HG02970 (cell line): ENCODE results near the gene SEC22C.
"Not testable (repeated sequence)": the region's sequence is repeated elsewhere in the genome, so short reads cannot be mapped to it uniquely, and the experiment has no call there.

ENCODE experiments used
- ATAC-seq: cut with Tn5 transposase; IDR thresholded peaks from one replicate; pipeline ENCODE4 v1.9.1; 2021; ENCODE audit warnings: mild to moderate bottlenecking, moderate library complexity, moderate number of reproducible peaks; ENCODE audit not compliant: unreplicated experiment, low FRiP score

Gene SEC22C

DNA sequence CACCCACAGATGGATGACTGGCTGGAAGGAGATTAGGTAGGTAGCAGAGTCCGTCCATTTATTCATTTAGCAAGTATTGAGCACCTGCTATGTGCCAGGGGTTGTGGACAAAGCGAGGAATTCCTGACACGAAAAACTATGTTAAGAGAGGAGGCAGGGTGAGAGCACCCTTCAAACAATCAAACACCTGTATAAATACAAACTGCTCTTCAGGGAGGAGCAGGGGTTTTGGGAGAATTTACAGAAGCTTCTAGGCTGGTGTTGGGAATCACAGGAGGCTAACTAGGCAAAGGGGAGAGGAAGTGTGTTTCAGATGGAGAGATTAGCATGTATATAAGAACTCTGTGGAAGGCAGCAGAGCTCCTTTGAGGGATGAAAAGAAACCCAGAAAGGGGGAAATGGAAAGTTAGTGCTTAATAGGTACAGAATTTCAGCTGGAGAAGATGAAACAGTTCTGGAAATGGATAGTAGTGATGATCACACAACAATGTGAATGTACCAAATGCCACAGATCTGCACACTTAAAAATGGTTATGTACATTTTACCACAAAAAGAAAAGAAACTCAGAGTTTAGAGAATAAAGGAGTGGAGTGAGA, 805 bp upstream of the SEC22C start:
- no peak for ATAC-seq

DNA sequence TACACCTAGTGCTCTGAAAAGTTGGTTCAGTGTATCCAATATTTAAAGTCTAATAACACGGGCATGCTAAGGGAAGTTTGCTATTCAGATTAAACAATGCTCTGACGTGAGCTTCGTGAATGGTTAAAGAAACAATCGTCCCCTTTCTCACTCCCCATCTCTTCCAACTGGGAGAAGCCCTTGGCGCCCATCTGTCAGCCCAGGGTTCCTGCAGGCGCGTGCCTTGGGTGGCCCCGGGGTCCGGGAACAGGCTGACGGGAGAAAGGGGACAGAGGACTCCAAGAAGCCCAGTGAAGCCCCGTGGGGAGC, 413 bp downstream of the SEC22C start:
- no peak for ATAC-seq

DNA sequence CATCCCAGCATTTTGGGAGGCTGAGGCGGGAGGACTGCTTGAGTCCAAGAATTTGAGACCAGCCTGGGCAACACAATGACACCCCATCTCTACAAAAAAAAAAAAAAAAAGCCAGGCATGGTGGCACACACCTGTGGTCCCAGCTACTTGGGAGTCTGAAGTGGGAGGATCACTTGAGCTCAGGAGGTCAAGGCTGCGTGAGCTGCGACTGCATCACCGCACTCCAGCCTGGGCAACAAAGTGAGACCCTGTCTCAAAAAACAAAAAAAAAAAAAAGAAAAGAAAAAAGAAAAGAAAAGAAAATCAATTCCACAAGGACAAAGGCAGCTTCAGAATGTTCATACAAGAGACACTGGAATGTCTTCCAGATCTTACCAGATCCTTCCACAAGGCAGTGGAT, 2.4 kb downstream of the SEC22C start:
- ATAC-seq, result not testable (repeated sequence)

DNA sequence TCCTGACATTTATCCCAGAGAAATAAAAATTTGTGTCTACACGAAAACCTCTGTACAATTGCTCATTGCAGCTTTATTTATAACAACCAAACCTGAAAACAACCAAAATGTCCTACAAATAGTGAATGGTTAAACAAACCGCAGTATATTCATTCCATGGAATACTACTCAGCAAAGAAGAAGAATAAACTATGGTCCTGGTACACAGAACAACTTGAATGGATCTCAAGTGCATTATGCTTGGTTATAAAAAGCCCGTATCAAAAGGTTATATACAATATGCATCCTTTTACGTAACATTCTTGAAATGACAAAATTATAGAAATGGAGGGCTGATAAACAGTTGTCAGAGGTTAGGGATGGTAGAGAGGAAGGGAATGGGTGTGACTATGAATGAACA, 3.7 kb downstream of the SEC22C start:
- no peak for ATAC-seq

DNA sequence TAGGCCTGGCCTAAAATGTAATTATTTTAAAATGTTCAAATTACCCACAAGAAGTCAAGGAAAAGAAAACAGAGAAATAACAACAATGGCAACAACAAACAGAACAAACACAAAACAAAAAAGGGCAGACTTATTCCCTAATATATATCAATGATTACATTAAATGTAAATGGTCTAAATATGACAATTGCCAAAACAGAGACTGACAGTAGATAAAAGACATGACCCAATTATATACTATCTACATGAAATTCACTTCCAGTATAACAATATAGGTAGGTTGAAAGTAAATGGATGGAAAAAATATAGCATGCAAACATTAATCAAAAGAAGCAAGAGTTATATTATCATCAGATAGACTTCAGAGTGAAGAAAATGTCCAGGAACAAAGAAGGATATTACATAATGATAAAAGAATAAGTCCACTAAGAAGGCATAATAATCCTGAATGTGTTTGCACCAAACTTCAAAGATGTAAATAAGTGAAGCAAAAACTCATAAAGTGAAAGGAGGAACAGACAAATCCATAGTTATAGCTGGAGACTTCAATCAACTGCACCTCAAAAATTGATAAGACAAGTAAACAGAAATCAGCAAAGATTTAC, 6.5 kb downstream of the SEC22C start:
- no peak for ATAC-seq

DNA sequence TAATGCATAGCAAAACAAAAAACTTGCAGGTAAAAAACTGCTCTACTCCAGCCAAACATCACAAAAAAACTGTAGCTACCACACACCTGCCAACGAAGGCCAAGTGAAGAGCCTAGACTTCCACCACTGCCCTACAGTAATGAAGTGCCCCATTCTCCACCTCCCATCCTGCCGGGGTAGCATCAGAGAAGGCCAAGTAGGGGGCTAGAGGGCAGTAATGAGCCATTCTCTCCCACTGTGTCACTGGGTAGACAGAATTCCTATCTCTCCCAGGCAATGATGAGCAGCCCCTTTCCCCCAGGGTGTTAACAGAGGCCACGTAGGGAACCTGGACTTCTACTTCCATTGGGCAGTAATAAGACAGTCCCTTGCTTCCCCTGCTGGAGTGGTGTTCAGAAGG, 9.5 kb downstream of the SEC22C start:
- ATAC-seq, result no peak

DNA sequence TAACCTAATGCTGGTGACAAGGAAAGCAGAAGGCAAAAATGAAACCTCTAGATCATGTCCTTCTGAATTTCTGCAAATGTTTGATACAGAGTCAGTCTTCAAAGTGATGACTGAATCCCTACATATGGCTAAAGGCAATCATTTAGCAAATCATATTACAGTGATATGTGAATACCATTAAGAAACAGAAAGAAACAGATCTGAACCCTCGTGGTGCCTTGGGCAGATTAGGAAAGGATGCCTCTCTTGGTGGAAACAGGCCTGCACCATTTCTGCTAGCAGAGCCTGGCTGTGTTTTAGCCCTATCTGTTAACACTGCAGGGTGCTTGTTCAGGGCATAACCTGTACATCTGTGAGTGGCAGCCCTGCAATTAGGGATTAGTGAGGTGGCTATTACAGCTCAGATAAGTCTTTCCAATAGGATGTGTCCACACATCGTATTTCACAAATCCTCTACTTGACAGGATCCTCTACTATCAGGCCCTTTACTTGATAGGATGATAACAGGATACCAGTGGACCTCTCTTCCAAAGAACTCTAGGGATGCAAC, 12.1 kb downstream of the SEC22C start:
- ATAC-seq, result no peak

DNA sequence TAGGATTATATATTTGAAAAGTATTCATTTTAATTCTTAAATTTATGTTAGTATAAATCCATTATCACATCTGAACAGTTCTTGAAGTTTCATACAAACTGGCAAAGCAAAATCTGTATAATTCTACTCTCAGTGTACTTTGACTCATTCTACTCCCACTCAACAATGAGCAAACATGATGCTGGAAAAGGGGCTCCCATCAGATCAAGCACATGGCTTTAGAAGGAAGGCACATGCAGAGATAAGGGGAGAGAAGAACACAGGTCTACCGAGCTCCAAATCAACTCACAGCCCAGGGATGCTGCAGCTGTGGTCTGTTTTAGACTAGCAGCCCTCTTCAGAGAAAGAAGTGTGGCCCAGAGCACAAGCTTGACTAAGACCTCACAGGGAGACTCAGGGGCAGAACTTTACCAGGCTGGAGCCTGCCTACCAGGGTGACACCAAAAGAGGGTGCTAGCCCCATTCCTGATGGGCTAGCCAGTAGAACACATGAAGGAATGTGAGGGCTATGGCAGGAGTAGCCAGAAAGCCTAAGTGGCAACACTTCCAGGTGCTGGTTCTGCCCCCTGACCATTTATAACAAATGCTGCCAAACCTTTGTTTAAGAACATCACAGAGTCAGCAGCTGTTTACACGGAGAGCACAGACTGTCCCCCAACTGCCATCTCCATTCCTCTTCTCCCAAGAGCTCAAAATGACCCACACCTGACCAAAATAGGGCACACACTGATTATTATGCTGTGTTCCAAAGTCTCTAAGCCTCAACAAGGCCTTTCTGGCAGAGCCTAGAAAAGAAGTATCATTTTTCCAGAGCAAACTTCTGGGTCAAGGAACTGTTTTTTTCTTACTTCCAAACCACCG, 19.5 kb downstream of the SEC22C start:
- no peak for ATAC-seq

DNA sequence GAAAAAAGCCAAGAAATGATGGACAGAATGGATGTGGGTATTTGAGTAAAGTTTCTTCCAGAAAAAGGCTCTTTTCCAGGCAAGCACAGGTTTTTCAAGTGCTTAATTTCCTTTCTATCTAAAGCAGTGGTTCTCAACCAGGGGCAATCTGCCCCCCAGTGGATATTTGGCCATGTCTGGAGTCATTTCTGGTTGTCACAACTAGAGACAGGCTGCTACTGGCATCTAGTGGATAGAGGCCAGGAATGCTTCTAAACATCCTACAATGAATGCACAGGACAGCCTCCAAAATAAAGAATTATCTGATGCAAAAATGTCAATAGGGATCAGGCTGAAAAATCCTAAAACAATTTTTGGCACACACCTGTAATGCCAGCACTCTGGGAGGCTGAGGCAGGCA, 23.9 kb downstream of the SEC22C start:
- no peak for ATAC-seq

DNA sequence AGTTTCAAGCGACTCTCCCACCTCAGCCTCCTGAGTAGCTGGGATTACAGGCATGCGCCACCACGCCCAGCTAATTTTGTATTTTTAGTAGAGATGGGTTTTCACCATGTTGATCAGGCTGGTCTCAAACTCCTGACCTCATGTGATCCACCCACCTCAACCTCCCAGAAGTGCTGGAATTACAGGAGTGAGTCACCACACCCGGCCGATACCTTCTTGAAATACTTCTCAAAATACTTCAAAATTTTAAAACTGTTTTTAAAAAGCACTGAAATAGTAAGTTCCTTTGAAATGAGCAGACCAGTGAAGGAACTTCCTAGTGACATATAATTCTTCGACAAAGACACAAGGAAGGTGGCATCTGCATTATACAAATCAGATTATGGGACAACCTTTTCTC, 24.9 kb downstream of the SEC22C start:
- not testable (repeated sequence) for ATAC-seq

DNA sequence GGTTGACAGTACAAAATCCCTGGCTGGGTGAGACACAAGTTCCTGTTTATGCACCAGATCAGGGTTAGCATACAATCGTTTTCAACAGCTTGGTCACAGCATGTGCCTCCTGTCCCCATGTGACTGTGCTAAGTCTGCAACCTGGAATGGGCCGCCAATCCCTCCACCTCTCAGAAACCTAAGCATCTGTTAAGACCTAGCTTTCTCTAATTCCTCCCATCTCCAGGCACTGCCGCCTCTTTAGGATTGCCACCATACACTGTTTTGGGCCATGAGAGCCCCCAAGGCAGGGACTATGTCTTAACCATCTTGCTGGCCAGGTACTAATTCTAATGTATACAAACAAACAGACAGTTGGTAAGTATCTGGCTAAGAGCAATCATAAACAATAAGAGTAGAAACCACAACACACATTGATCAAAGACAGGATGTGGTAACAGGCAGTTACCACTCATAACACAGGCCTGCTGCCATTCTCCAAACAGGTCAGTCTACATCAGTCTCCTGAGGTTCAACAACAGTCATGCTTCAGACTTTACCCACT, 25.6 kb downstream of the SEC22C start:
- no peak for ATAC-seq

DNA sequence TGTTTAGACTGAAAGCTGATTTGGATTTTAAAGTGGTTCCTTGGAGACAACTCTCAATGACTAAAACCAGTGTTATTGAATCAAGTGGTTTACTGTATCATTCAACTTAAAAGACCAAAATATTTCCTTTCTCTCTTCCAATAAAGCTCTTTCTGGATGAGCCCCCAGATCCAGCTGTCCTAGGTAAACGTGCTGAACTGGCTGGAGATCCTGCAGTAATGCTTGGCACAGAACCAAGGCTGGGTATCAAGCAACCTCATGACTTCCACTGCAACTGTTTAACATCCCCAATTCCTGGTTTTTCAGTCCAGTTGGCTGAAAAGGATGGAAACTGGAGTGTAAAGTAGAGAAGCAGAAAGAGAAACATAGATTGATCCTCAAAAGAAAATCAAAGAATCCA, 28.9 kb downstream of the SEC22C start:
- no peak for ATAC-seq

DNA sequence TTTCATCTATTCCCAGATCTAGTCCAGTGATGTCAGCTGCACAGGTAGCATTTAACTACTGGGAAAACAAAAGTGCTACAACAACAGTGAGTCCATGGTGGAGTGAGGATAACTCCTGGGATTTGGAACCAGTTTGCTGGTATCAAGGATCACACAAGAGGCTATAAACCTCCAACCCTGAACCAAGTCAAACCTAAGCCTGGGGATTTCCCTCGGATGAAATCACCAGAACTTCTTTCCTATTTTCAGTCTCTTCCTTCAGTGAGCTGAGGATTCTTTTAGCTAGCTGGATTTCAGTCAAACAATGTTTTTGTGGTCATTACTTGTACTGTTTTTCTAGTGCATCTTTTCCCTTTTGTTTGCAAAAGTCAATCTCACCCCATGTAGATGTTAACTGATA, 31.5 kb downstream of the SEC22C start:
- no peak for ATAC-seq

DNA sequence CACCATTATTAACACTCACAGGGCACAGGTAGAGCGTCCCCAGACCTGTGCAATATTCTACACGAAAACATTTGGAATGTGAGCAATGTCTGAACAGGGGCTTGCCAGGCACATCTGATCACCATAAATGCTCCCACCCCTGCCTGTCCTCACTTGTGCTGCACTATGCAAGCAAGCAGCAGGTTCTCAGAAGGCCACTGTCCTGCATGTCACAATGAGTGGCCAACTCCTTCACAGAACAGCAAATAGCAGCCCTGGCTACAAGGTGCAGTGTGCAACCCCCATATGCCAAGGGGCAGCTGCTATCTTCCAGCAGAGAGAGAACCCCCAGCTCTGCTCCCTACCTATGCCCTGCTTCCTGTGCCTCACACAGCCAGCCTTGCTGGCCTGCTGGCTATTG, 32.6 kb downstream of the SEC22C start:
- no peak for ATAC-seq

DNA sequence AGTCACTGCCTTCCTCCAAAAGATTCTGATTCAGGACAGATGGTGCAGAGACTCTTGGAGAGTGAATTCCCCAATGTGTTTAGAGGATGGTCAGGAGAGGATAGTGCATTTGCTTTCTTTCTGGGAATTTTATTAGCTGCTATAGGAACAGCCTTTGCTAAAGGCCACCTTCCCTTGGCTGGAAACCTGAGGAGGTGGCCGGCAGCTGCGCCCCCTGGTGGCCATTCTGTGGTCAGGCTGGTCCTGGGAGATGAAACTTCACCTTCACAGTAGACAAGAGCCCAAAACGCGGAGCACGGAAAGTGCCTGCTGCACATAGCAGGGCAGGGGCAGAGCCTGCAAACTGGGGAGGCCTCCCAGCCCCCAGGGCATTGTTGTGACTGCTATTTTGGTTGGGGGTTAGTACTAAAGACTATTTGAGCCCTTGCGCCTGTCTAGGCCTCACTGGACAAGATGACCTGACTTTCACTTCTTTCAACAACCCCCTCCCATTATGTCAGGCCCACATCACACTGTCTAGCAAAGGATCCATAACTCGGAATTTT, 34.3 kb downstream of the SEC22C start:
- ATAC-seq, result no peak

DNA sequence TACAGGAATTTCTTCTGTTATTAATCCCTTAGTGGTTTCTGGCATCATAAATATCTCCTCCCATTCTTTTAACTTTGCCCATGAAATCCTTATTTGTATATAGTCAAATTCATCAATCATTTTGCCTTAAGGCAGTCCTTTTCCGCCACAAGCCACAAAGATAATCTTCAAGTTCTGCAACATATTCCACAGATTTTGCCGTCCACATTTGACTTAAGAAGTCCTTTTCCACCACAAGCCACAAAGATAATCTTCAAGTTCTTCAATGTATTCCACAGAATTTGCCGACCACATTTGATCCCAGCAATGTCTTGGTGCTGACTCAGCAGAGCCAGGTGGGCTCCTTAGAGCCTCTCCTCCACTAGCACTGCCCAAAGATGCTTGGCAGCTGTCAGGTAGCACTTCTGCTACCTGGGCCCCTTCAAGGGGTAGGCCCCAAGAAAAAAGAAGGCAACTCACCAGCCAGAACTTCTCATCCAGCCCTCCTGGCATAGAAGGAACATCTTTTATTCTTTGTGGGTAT, 35.0 kb downstream of the SEC22C start:
- no peak for ATAC-seq

DNA sequence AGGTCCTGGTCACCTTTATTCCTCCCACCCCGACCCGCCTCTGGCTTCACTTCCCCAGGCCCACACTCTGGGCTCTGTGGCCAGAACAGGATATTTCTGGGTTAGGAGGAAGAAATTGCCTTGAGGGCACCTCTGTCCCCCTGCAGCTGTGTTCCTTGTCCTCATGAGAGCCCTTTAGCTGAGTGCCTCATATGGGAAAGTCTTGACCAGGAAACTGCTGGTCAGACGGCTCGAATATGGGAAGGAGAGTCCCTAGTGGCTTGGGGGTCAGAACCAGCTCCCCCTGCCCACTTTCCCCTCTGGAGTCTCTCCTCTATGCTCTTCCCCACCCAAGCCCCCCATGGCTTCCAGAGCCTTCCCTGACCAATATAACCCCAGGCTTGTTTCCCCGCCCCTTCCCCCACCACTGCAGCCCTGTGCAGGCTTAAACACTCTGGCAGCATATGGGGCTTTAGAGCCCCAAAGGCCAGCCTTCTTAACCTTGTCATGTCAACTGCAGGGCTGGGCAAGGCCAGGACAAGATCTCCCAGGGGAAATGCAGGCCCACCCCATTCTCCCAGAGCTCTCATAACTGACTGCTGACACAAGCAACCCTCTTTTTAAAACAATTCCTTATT, 36.4 kb downstream of the SEC22C start:
- ATAC-seq, result no peak

DNA sequence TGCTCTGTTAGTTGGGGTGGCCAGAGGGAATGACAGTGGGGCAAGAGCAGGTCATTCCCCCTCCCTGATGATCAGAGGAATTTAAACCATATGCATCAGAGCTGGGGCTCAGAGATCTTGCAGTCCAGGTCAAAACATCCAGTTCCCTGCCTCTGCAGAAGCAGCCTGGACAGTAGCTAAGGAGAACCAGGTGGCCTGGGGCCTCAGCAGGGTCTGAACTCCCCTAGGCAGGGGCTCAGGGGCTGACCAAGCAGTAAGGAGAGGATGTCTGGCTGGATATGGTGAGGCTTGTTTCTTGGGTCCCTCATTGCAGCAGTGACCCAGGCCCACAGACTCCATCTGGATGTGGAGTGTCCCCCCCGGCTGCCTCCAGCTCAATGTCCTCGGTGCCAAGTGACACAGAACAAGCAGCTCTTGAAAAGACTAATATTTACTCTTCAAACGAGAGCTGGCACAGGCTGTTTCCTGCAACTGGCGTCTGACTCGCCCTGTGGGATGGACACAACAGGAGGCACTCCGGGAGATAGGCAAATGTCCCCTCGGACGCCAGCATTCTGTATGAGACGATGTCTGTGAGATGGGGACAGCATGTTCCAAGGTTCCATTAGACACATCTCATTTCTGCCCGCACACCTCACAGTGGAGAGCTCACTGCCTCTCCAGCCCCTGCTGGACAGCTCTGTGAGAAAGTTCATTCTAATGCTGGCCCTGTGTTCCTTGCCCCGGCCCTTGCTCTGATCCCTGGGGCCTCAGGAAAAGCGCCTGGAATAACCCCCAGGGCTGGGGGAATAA, 37.1 kb downstream of the SEC22C start:
- ATAC-seq, result no peak

DNA sequence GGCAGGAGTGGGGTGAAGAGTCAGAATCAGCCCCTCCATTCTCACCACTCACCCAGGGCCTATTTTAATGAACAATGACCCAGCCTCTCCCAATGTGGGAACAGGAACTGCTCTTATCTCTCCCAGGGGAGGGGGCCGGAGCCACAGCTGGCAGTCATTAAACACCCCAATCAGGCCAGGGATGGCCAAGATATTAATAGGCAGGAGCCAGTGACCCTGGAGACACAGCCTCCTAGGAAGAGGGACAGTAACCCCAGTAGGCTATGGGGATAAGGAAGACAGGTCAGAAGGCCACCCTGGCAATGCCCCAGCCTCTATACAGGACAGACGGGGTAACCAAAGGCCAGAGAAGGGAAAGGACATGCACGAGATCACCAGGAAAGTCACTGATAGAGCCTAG, 40.7 kb downstream of the SEC22C start:
- no peak for ATAC-seq
